GM18520 (cell line): ENCODE measurements around the gene PROSER3.

Source experiments
- ATAC-seq: cut with Tn5 transposase; IDR thresholded peaks from one replicate; pipeline ENCODE4 v1.9.1; 2021; ENCODE audit not compliant: unreplicated experiment

The PROSER3 gene

GRCh38 chr19:35757749-35758608 lies at the start of gene PROSER3:
Gene PROSER3, plus strand, starts transcription at chr19:35758176. Its CDS starts 40 bp downstream, at chr19:35758216.
- ATAC-seq: peak; percentile 98

DNA sequence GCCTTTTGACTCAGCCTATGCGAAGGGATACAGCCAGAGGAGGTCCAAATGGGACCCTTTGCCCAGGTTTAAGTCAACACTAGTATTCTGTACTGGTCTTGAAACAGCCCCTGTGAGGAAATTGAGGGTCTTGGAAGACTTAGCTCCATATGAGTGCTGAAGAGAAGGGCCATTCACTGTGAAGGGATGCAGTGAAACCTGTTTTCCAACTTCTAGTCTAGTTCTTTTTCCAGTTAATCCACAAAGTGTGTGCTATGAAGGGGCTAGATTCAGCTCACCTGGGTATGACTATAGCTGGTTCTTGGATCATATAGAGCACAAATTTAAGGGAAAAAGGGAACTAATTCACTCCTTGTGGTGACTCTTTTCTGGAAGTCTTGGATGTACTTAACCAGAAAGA lies 49.6 kb upstream of the PROSER3 start:
- no peak for ATAC-seq

GRCh38 chr19:35710784-35711723 lies 46.9 kb upstream of the PROSER3 start:
- ATAC-seq: peak; percentile 23

DNA sequence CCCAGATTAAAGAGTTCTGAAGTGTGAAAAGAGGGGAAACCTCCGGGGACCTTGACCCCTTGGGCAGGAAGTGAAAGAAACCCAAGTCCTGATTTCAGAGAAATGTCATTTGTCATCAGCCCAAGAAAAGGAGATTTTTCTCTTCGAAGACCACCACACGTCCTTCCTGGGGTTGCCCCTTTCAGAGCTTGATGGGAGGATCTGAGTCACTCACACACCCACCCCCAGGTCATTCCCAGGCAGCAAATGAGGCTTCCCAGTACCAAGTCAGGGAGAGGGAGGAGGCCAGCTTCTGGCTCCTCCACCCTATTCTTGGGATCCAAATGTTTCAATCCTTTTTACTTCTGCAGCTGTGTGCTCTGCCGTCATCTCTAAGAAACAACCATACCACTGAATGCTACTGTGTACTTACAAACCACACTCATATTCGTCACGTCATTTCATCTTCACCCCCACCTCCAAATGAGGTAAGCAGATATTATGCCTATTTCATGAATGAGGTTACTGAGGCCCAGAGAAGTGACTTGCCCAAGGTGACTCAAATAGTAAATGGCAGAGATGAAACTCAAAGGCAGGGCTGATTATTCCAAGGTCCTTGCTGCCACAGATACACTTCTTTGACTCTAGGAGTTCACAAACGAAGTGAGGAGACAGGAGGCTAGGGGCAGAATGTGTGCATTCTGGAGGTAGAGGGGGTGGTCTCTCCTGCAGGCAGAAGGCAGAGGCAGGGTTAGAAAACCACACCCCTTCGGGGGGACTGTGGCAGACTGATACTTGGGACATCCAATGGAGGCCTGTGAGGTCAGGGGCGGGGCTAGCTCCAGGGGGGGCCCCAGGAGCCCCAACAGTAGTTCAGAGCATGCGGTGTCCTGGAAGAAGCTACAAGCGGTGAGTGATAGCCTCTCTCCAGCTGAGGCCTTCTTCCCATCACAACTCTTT lies 45.1 kb upstream of the PROSER3 start:
- no peak for ATAC-seq

GRCh38 chr19:35713506-35713850 lies 44.5 kb upstream of the PROSER3 start:
- ATAC-seq: no peak

- no peak for ATAC-seq
These were observed 44.0 kb upstream of the PROSER3 start for GRCh38 chr19:35713904-35714495.

DNA sequence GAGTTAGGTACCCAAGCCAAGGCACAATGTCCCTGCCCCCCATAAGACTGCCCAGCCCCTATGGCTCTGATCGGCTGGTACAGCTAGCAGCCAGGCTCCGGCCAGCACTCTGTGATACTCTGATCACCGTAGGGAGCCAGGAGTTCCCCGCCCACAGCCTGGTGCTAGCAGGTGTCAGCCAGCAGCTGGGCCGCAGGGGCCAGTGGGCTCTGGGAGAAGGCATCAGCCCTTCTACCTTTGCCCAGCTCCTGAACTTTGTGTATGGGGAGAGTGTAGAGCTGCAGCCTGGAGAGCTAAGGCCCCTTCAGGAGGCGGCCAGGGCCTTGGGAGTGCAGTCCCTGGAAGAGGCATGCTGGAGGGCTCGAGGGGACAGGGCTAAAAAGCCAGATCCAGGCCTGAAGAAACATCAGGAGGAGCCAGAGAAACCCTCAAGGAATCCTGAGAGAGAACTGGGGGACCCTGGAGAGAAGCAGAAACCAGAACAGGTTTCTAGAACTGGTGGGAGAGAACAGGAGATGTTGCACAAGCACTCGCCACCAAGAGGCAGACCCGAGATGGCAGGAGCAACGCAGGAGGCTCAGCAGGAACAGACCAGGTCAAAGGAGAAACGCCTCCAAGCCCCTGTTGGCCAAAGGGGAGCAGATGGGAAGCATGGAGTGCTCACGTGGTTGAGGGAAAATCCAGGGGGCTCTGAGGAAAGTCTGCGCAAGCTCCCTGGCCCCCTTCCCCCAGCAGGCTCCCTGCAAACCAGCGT lies 43.2 kb upstream of the PROSER3 start:
- ATAC-seq: no peak

DNA sequence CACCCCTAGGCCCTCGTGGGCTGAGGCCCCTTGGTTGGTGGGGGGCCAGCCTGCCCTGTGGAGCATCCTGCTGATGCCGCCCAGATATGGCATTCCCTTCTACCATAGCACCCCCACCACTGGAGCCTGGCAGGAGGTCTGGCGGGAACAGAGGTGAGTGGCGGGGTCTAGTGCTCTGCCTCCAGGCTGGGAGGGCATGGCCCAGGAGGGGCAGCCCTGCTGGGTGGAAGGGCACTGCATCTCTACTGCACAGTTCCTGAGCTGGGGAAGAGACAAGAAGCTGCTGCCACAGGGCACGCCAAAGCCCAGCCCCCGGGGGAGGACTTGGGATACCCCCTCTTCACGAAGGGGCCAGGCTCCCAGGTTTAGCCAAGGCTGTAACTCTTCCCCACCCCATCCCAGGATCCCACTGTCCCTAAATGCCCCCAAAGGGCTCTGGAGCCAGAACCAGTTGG lies 42.6 kb upstream of the PROSER3 start:
- ATAC-seq: no peak

DNA sequence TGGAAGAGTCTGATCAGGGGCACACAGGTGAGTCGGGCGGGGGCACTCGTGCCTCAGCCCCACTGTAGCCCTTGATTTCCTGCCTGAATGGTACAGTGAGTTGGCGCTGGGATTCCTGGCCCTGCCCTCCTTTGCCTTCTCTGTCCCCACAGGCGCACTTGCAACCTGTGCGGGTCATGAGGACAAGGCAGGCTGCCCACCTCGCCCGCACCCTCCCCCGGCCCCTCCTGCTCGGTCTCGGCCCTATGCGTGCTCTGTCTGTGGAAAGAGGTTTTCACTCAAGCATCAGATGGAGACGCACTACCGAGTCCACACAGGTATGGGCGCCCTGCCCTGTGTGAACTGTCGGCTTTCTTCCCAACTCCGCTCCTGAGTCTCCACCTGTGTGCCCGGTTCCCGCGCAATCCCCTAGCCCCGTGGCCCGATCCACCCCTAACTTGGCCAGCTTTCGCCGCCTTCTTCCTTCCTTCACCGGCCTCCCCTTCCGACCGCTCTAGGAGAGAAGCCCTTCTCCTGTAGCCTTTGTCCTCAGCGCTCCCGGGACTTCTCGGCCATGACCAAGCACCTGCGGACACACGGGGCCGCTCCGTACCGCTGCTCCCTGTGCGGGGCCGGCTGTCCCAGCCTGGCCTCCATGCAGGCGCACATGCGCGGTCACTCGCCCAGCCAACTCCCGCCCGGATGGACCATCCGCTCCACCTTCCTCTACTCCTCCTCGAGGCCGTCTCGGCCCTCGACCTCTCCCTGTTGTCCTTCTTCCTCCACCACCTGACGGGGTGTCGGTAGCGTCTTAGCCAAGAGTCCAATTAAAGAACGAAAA lies 41.8 kb upstream of the PROSER3 start:
- ATAC-seq: no peak

- peak; percentile 42 for ATAC-seq
These were observed 40.9 kb upstream of the PROSER3 start for GRCh38 chr19:35716801-35717664.

- no peak for ATAC-seq
These were observed 40.2 kb upstream of the PROSER3 start, which contains the start of gene KMT2B for GRCh38 chr19:35717665-35718344. Gene KMT2B, plus strand, starts transcription at chr19:35718003. Its CDS starts 16 bp downstream, at chr19:35718019.

GRCh38 chr19:35718345-35719041 lies 39.5 kb upstream of the PROSER3 start:
- no peak for ATAC-seq

- no peak for ATAC-seq
These were observed 38.4 kb upstream of the PROSER3 start for GRCh38 chr19:35719402-35720162.

DNA sequence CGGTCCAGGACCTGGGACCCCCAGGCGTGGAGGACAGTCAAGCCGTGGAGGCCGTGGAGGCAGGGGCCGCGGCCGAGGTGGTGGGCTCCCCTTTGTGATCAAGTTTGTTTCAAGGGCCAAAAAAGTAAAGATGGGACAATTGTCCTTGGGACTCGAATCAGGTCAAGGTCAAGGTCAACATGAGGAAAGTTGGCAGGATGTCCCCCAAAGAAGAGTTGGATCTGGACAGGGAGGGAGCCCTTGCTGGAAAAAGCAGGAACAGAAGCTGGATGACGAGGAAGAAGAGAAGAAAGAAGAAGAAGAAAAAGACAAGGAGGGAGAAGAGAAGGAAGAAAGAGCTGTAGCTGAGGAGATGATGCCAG lies 37.8 kb upstream of the PROSER3 start:
- ATAC-seq: no peak

GRCh38 chr19:35720648-35721047 lies 37.3 kb upstream of the PROSER3 start:
- ATAC-seq: no peak

GRCh38 chr19:35721374-35721773 lies 36.6 kb upstream of the PROSER3 start:
- ATAC-seq: no peak
